ENCODE measurements around the gene TNFRSF13B.
"Not testable (repeated sequence)": the region's sequence is repeated elsewhere in the genome, so short reads cannot be mapped to it uniquely, and the experiment has no call there.

TNFRSF13B gene

GRCh38 chr17:16997514-16998429 lies 25.9 kb upstream of the TNFRSF13B start:
- no peak overlapping the region for H3K4me3 ChIP-seq

GRCh38 chr17:16996726-16997125 lies 24.8 kb upstream of the TNFRSF13B start:
- H3K27me3 ChIP-seq; H3K36me3 ChIP-seq; H3K9ac ChIP-seq; H3K9me3 ChIP-seq (replicated peaks in 1 of 11); H3K4me3 ChIP-seq; H3K27ac ChIP-seq; H4K20me1 ChIP-seq: not testable (repeated sequence)
- H3K4me1 ChIP-seq = peaks cover 4 to 29% (median 16%) of the 10 kb centered on the region in 10 experiments; a peak in 14 of 20 replicates
- H3K4me2 ChIP-seq = peak overlapping the region in 5 of 11 experiments; percentile 13 to 37 (median 21); a peak in 6 of 22 replicates

More at GRCh38 chr17:16997514-16998429, 25.9 kb upstream of the TNFRSF13B start:
- Histone ChIP-seq H3K27ac (no peak overlapping the region), H4K20me1 (peaks cover 0 to 12% (median 0%) of the 10 kb centered on the region in 11 experiments; a peak in 2 of 22 replicates), H3K4me1 (peaks cover 4 to 36% (median 24%) of the 10 kb centered on the region in 10 experiments; a peak in 15 of 20 replicates), H3K36me3 (no peaks in the 10 kb centered on the region), H3K9me3 (replicated peaks in 1 of 11) (no peaks in the 10 kb centered on the region), H3K4me2 (peak overlapping the region in 2 of 11 experiments; percentile 32 to 37; a peak in 2 of 22 replicates), H3K27me3 (no peaks in the 10 kb centered on the region), H3K9ac (no peak overlapping the region)
- TF ChIP-seq Cebpa-rat (IDR thresholded peaks at IDR 0.05) = no peak

GRCh38 chr17:16995930-16996329 lies 24.0 kb upstream of the TNFRSF13B start:
- no peak overlapping the region for H3K4me3 ChIP-seq
- no peaks in the 10 kb centered on the region for H3K27me3 ChIP-seq
- H3K36me3 ChIP-seq = no peaks in the 10 kb centered on the region
- no peak overlapping the region for H3K27ac ChIP-seq
- no peak overlapping the region for H3K4me2 ChIP-seq
- H3K4me1 ChIP-seq = peaks cover 8 to 29% (median 18%) of the 10 kb centered on the region in 10 experiments; a peak in 19 of 20 replicates
- peaks cover 0 to 3% (median 0%) of the 10 kb centered on the region in 11 experiments; a peak in 1 of 22 replicates for H4K20me1 ChIP-seq
- H3K9me3 ChIP-seq (replicated peaks in 1 of 11) = no peaks in the 10 kb centered on the region
- no peak for TF ChIP-seq Cebpa-rat (IDR thresholded peaks at IDR 0.05)
- H3K9ac ChIP-seq = no peak overlapping the region

GRCh38 chr17:16994631-16995030 lies 22.7 kb upstream of the TNFRSF13B start:
- H3K27me3 ChIP-seq = no peaks in the 10 kb centered on the region
- H3K4me2 ChIP-seq = no peak overlapping the region
- H3K4me3 ChIP-seq = no peak overlapping the region
- no peak overlapping the region for H3K9ac ChIP-seq
- no peaks in the 10 kb centered on the region for H3K9me3 ChIP-seq (replicated peaks in 1 of 11)
- H4K20me1 ChIP-seq = no peaks in the 10 kb centered on the region
- peaks cover 21 to 37% (median 30%) of the 10 kb centered on the region in 10 experiments for H3K4me1 ChIP-seq
- no peak overlapping the region for H3K27ac ChIP-seq
- no peaks in the 10 kb centered on the region for H3K36me3 ChIP-seq
- TF ChIP-seq Cebpa-rat (IDR thresholded peaks at IDR 0.05) = no peak

GRCh38 chr17:16991349-16992009 lies 19.6 kb upstream of the TNFRSF13B start:
- Histone ChIP-seq H3K36me3 (no peaks in the 10 kb centered on the region), H3K4me2 (peak overlapping the region; percentile 11 to 96 (median 30); a peak in 14 of 22 replicates), H3K4me1 (peaks cover 48 to 54% (median 52%) of the 10 kb centered on the region in 10 experiments), H3K9ac (no peak overlapping the region), H3K27ac (no peak overlapping the region), H4K20me1 (peaks cover 0 to 8% (median 0%) of the 10 kb centered on the region in 11 experiments; a peak in 1 of 22 replicates), H3K9me3 (replicated peaks in 1 of 11) (no peaks in the 10 kb centered on the region), H3K27me3 (no peaks in the 10 kb centered on the region), H3K4me3 (no peak overlapping the region)
- TF ChIP-seq Cebpa-rat (IDR thresholded peaks at IDR 0.05) = no peak

- Histone ChIP-seq H3K9ac (peak overlapping the region in 9 of 11 experiments; percentile 32 to 76 (median 65); a peak in 10 of 22 replicates), H3K27me3 (no peaks in the 10 kb centered on the region), H3K4me1 (peaks cover 59 to 66% (median 64%) of the 10 kb centered on the region in 10 experiments), H3K9me3 (replicated peaks in 1 of 11) (no peaks in the 10 kb centered on the region), H3K4me2 (peak overlapping the region; percentile 79 to 98 (median 95)), H4K20me1 (peaks cover 0 to 8% (median 0%) of the 10 kb centered on the region in 11 experiments; a peak in 1 of 22 replicates), H3K4me3 (peak overlapping the region in 3 of 10 experiments; percentile 0 to 58 (median 41); a peak in 4 of 20 replicates), H3K36me3 (no peaks in the 10 kb centered on the region), H3K27ac (peak overlapping the region in 10 of 11 experiments; percentile 65 to 90 (median 78); a peak in 19 of 22 replicates)
- TF ChIP-seq Cebpa-rat (IDR thresholded peaks at IDR 0.05) = no peak
Observed at GRCh38 chr17:16989953-16990860, 18.3 kb upstream of the TNFRSF13B start.

GRCh38 chr17:16989230-16989952 lies 17.5 kb upstream of the TNFRSF13B start:
- H3K27me3 ChIP-seq = no peaks in the 10 kb centered on the region
- TF ChIP-seq Cebpa-rat (IDR thresholded peaks at IDR 0.05) = no peak
- peak overlapping the region in 9 of 10 experiments; percentile 2 to 58 (median 42); a peak in 13 of 20 replicates for H3K4me3 ChIP-seq
- no peaks in the 10 kb centered on the region for H3K9me3 ChIP-seq (replicated peaks in 1 of 11)
- peak overlapping the region; percentile 41 to 90 (median 77); a peak in 21 of 22 replicates for H3K27ac ChIP-seq
- peaks cover 59 to 72% (median 64%) of the 10 kb centered on the region in 10 experiments for H3K4me1 ChIP-seq
- peaks cover 0 to 8% (median 0%) of the 10 kb centered on the region in 11 experiments; a peak in 1 of 22 replicates for H4K20me1 ChIP-seq
- peak overlapping the region; percentile 79 to 98 (median 95) for H3K4me2 ChIP-seq
- peak overlapping the region; percentile 26 to 76 (median 65); a peak in 20 of 22 replicates for H3K9ac ChIP-seq
- H3K36me3 ChIP-seq = no peaks in the 10 kb centered on the region
